ENCODE data around the gene DPYD.

DPYD gene

GRCh38 chr1:97210307-97210706 lies 710.5 kb downstream of the DPYD start:
- no peak overlapping the region for H2AFZ ChIP-seq (ENCODE audit: low read depth, low read length, severe bottlenecking)

DNA sequence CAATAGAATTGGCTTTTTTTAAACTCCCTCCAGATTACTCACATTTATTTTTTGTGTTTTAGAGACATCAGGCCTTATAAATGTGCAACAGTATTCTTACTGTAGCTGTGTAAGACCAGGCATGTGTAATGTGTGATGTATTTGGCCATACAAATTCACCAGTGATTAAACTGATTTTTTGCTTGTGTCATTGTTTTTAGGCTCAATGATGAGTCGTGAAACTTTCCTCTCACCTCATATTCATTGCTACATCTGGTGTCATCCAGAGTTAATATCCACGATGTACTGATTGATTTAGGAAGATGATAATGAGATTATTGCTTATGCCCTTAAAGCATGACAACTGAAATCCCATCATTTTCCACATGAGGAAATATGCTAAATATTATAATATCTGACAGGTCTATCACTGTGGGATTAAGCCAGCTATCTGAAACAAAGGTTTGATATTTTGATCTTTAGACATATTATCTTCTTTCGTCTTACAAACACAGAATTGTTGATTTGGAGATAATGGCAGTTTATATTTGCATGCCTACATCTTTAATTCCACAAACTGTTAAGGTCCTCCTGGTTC lies 711.4 kb downstream of the DPYD start:
- TF ChIP-seq EZH2phosphoT487 (conservative IDR thresholded peaks at IDR 0.05; ENCODE audit: low read length) (no peak), CTCF (IDR thresholded peaks at IDR 0.05; ENCODE audit: insufficient read depth, low read length, poor library complexity, severe bottlenecking) (no peak)
- Histone ChIP-seq H3K9me3 (ENCODE audit: insufficient read depth, low read length) (no peaks in the 10 kb centered on the region), H3F3A (ENCODE audit: insufficient read depth) (no peaks in the 10 kb centered on the region), H3K9ac (ENCODE audit: low read length) (no peak overlapping the region), H3K36me3 (ENCODE audit: low read length) (no peaks in the 10 kb centered on the region), H3K27me3 (ENCODE audit: low read length) (no peaks in the 10 kb centered on the region), H2AFZ (ENCODE audit: low read depth, low read length, severe bottlenecking) (no peak overlapping the region), H3K9me2 (replicated peaks; ENCODE audit: insufficient read depth, low read length) (no peaks in the 10 kb centered on the region), H3K79me2 (ENCODE audit: insufficient read depth, low read length) (no peaks in the 10 kb centered on the region), H3K4me2 (ENCODE audit: low read depth, low read length, poor library complexity, severe bottlenecking) (no peak overlapping the region), H4K20me1 (ENCODE audit: low read depth, low read length) (no peaks in the 10 kb centered on the region), H3K27ac (ENCODE audit: low read depth, low read length) (no peak overlapping the region), H3K4me3 (ENCODE audit: insufficient read depth, low read length, poor library complexity, severe bottlenecking) (no peak overlapping the region)

More at GRCh38 chr1:97210307-97210706, 710.5 kb downstream of the DPYD start:
- Histone ChIP-seq H3K79me2 (ENCODE audit: insufficient read depth, low read length) (no peaks in the 10 kb centered on the region), H3K9me3 (ENCODE audit: insufficient read depth, low read length) (no peaks in the 10 kb centered on the region), H3K36me3 (ENCODE audit: low read length) (no peaks in the 10 kb centered on the region), H3K4me3 (ENCODE audit: insufficient read depth, low read length, poor library complexity, severe bottlenecking) (no peak overlapping the region), H4K20me1 (ENCODE audit: low read depth, low read length) (no peaks in the 10 kb centered on the region), H3K9ac (ENCODE audit: low read length) (no peak overlapping the region), H3K9me2 (replicated peaks; ENCODE audit: insufficient read depth, low read length) (no peaks in the 10 kb centered on the region), H3K4me2 (ENCODE audit: low read depth, low read length, poor library complexity, severe bottlenecking) (no peak overlapping the region), H3F3A (ENCODE audit: insufficient read depth) (no peaks in the 10 kb centered on the region), H3K27ac (ENCODE audit: low read depth, low read length) (no peak overlapping the region), H3K27me3 (ENCODE audit: low read length) (no peaks in the 10 kb centered on the region)
- TF ChIP-seq EZH2phosphoT487 (conservative IDR thresholded peaks at IDR 0.05; ENCODE audit: low read length) (no peak), CTCF (IDR thresholded peaks at IDR 0.05; ENCODE audit: insufficient read depth, low read length, poor library complexity, severe bottlenecking) (no peak)

DNA sequence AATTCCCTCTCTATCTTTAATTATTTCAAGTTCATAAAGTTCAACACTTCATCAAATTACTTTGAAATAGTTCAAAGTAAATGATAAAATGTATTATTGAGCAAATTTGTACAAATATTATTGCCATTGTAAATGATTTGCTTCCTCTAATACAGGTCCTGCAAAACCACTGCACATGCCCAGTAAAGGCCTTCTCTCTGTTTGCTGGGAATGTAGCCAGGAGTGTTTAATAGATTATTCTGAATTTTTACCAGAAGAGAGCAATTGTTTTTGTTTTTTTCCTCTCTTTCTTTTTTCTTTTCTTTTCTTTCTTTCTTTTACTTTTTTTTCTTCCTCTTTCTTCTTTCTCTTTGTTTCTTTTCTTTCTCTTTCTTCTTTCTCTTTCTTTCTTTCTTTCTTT lies 713.0 kb downstream of the DPYD start:
- Histone ChIP-seq H3F3A (ENCODE audit: insufficient read depth) (no peaks in the 10 kb centered on the region), H4K20me1 (ENCODE audit: low read depth, low read length) (no peaks in the 10 kb centered on the region), H3K4me3 (ENCODE audit: insufficient read depth, low read length, poor library complexity, severe bottlenecking) (no peak overlapping the region), H3K79me2 (ENCODE audit: insufficient read depth, low read length) (no peaks in the 10 kb centered on the region), H3K9ac (ENCODE audit: low read length) (no peak overlapping the region), H3K36me3 (ENCODE audit: low read length) (no peaks in the 10 kb centered on the region), H3K9me2 (replicated peaks; ENCODE audit: insufficient read depth, low read length) (no peaks in the 10 kb centered on the region), H3K4me2 (ENCODE audit: low read depth, low read length, poor library complexity, severe bottlenecking) (no peak overlapping the region), H2AFZ (ENCODE audit: low read depth, low read length, severe bottlenecking) (no peak overlapping the region), H3K27me3 (ENCODE audit: low read length) (no peaks in the 10 kb centered on the region), H3K27ac (ENCODE audit: low read depth, low read length) (no peak overlapping the region), H3K9me3 (ENCODE audit: insufficient read depth, low read length) (no peaks in the 10 kb centered on the region)
- TF ChIP-seq EZH2phosphoT487 (conservative IDR thresholded peaks at IDR 0.05; ENCODE audit: low read length) (no peak), CTCF (IDR thresholded peaks at IDR 0.05; ENCODE audit: insufficient read depth, low read length, poor library complexity, severe bottlenecking) (no peak)

Data from SU-DHL-6 (cell line).